Measurements from ENCODE around the gene PRMT2. TPM values are rescaled to one million over a fixed set of nuclear protein-coding genes. Genes with fewer than 3 reads are reported as not detected.

Gene PRMT2
- total and polyA plus RNA-seq, 2 experiments from 2014 or later, result 51.9 to 56.9 TPM

DNA sequence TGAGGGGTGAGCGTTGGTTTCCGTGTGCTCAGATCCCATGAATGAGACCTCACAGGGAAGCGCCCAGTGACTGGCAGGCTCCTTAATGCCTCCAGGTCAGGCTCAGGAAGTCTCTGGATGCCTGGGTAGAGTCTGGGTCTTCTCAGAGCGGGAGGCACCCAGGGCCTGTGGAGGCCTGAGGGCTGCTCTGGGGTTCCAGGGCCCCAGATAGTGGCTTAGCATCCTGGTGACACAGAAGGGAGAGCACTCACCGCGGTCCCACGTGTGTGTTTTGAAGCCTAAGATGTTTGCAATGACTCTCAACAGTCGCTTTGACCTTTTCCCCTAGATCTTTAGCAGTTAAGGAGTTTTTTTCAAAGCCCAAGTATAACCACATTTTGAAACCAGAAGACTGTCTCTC, 25.0 kb downstream of the PRMT2 start:
- ATAC-seq (no peak), DNase-seq (ENCODE audit: low spot score) (no peak)
- peaks cover 6% of the 10 kb centered on the region; the same call in 1 of the 3 replicates for H3K9me3 Mint-ChIP-seq
- Histone ChIP-seq H3K4me3 (no peak overlapping the region), H3K36me3 (ENCODE audit: insufficient read depth) (no peaks in the 10 kb centered on the region), H3K27me3 (ENCODE audit: insufficient read depth) (no peaks in the 10 kb centered on the region), H3F3A (replicated peaks; ENCODE audit: low read depth) (no peaks in the 10 kb centered on the region), H3K9me2 (ENCODE audit: insufficient read depth) (no peaks in the 10 kb centered on the region), H4K20me1 (replicated peaks; ENCODE audit: insufficient read depth) (peaks cover 4% of the 10 kb centered on the region; the same call in 1 of the 2 replicates), H3K4me1 (ENCODE audit: insufficient read depth) (no peaks in the 10 kb centered on the region), H3K79me2 (replicated peaks; ENCODE audit: insufficient read depth) (no peaks in the 10 kb centered on the region), H3K27ac (ENCODE audit: low read depth) (no peak overlapping the region; the same call in 1 of the 2 replicates), H2AFZ (no peak overlapping the region), H3K4me2 (no peak overlapping the region)
- peaks cover 16% of the 10 kb centered on the region for H3K36me3 Mint-ChIP-seq (ENCODE audit: low read depth)
- no peak overlapping the region for H3K27ac Mint-ChIP-seq
- TF ChIP-seq ZNF114 (CRISPR knock-in tag; IDR thresholded peaks at IDR 0.05) (no peak), ZNF331 (CRISPR knock-in tag; IDR thresholded peaks at IDR 0.05; ENCODE audit: low read depth) (no peak), EZH2phosphoT487 (IDR thresholded peaks at IDR 0.05; ENCODE audit: unreplicated experiment) (no peak), POLR2AphosphoS5 (IDR thresholded peaks at IDR 0.05; ENCODE audit: low read depth) (no peak), CREB1 (CRISPR knock-in tag; IDR thresholded peaks at IDR 0.05; ENCODE audit: low read depth) (no peak), EZH2 (IDR thresholded peaks at IDR 0.05; ENCODE audit: low read depth, unreplicated experiment) (no peak)
- TF ChIP-seq, protein P1, sequence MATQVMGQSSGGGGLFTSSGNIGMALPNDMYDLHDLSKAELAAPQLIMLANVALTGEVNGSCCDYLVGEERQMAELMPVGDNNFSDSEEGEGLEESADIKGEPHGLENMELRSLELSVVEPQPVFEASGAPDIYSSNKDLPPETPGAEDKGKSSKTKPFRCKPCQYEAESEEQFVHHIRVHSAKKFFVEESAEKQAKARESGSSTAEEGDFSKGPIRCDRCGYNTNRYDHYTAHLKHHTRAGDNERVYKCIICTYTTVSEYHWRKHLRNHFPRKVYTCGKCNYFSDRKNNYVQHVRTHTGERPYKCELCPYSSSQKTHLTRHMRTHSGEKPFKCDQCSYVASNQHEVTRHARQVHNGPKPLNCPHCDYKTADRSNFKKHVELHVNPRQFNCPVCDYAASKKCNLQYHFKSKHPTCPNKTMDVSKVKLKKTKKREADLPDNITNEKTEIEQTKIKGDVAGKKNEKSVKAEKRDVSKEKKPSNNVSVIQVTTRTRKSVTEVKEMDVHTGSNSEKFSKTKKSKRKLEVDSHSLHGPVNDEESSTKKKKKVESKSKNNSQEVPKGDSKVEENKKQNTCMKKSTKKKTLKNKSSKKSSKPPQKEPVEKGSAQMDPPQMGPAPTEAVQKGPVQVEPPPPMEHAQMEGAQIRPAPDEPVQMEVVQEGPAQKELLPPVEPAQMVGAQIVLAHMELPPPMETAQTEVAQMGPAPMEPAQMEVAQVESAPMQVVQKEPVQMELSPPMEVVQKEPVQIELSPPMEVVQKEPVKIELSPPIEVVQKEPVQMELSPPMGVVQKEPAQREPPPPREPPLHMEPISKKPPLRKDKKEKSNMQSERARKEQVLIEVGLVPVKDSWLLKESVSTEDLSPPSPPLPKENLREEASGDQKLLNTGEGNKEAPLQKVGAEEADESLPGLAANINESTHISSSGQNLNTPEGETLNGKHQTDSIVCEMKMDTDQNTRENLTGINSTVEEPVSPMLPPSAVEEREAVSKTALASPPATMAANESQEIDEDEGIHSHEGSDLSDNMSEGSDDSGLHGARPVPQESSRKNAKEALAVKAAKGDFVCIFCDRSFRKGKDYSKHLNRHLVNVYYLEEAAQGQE (IDR thresholded peaks at IDR 0.05; ENCODE audit: unreplicated experiment), result no peak
- no peak overlapping the region for H3K4me3 Mint-ChIP-seq
- H3K27me3 Mint-ChIP-seq (ENCODE audit: insufficient read depth, low read depth, poor library complexity), result peaks cover 2% of the 10 kb centered on the region
- H3K4me1 Mint-ChIP-seq, result 0 out of 3 replicates have a peak, but pooled peaks cover 2% of the 10 kb centered on the region

DNA sequence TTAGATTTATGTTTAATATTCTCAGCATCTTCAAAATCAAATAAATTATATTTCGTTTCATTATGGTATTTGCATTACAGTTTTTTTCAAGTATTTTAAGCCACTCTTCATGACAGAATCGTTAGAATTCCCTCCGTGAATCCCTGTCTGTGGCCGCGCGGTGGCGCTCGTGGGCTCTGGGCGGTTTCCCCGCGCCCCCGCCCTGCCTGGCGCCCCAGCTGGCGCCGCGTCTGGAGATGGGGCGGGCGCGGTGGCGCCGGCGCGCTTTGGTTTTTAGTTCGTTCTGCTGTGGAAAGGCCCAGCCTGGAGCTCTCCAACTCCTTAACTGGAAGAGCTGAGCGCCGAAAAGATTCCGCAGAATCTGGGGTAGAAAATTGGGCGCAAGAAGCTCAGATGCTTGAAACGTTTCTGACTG, 25.7 kb downstream of the PRMT2 start:
- Mint-ChIP-seq H3K36me3 (ENCODE audit: low read depth) (peaks cover 9% of the 10 kb centered on the region), H3K9me3 (peaks cover 1% of the 10 kb centered on the region; the same call in 1 of the 3 replicates), H3K27me3 (ENCODE audit: insufficient read depth, low read depth, poor library complexity) (peaks cover 4% of the 10 kb centered on the region), H3K4me3 (peak overlapping the region; percentile 57; the same call in 2 of the 3 replicates), H3K4me1 (0 out of 3 replicates have a peak, but pooled peaks cover 2% of the 10 kb centered on the region), H3K27ac (no peak overlapping the region)
- Histone ChIP-seq H3K79me2 (replicated peaks; ENCODE audit: insufficient read depth) (no peaks in the 10 kb centered on the region), H3K4me2 (peak overlapping the region; percentile 80), H3K27ac (ENCODE audit: low read depth) (no peak overlapping the region), H3K27me3 (ENCODE audit: insufficient read depth) (no peaks in the 10 kb centered on the region), H3K4me1 (ENCODE audit: insufficient read depth) (no peaks in the 10 kb centered on the region), H3K36me3 (ENCODE audit: insufficient read depth) (no peaks in the 10 kb centered on the region), H2AFZ (peak overlapping the region; percentile 60; the same call in 1 of the 2 replicates), H3F3A (replicated peaks; ENCODE audit: low read depth) (no peaks in the 10 kb centered on the region), H4K20me1 (replicated peaks; ENCODE audit: insufficient read depth) (peaks cover 4% of the 10 kb centered on the region; the same call in 1 of the 2 replicates), H3K9me2 (ENCODE audit: insufficient read depth) (no peaks in the 10 kb centered on the region), H3K4me3 (peak overlapping the region; percentile 56)
- ATAC-seq (peak; percentile 94), DNase-seq (ENCODE audit: low spot score) (peak; percentile 89)
- TF ChIP-seq EZH2phosphoT487 (IDR thresholded peaks at IDR 0.05; ENCODE audit: unreplicated experiment) (no peak), EZH2 (IDR thresholded peaks at IDR 0.05; ENCODE audit: low read depth, unreplicated experiment) (no peak), CREB1 (CRISPR knock-in tag; IDR thresholded peaks at IDR 0.05; ENCODE audit: low read depth) (peak; percentile 12; the same call in 1 of the 2 replicates), ZNF331 (CRISPR knock-in tag; IDR thresholded peaks at IDR 0.05; ENCODE audit: low read depth) (no peak)
- TF ChIP-seq, protein P2, sequence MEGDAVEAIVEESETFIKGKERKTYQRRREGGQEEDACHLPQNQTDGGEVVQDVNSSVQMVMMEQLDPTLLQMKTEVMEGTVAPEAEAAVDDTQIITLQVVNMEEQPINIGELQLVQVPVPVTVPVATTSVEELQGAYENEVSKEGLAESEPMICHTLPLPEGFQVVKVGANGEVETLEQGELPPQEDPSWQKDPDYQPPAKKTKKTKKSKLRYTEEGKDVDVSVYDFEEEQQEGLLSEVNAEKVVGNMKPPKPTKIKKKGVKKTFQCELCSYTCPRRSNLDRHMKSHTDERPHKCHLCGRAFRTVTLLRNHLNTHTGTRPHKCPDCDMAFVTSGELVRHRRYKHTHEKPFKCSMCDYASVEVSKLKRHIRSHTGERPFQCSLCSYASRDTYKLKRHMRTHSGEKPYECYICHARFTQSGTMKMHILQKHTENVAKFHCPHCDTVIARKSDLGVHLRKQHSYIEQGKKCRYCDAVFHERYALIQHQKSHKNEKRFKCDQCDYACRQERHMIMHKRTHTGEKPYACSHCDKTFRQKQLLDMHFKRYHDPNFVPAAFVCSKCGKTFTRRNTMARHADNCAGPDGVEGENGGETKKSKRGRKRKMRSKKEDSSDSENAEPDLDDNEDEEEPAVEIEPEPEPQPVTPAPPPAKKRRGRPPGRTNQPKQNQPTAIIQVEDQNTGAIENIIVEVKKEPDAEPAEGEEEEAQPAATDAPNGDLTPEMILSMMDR (conservative IDR thresholded peaks at IDR 0.05; ENCODE audit: low read depth in 2 of 2), result peak; percentile 83 to 94
- TF ChIP-seq, protein P3, sequence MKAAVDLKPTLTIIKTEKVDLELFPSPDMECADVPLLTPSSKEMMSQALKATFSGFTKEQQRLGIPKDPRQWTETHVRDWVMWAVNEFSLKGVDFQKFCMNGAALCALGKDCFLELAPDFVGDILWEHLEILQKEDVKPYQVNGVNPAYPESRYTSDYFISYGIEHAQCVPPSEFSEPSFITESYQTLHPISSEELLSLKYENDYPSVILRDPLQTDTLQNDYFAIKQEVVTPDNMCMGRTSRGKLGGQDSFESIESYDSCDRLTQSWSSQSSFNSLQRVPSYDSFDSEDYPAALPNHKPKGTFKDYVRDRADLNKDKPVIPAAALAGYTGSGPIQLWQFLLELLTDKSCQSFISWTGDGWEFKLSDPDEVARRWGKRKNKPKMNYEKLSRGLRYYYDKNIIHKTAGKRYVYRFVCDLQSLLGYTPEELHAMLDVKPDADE (IDR thresholded peaks at IDR 0.05), result no peak

All from GM23338 (cell line).